Measurements from ENCODE around the gene DPYSL5.

The DPYSL5 gene

GRCh38 chr2:26889796-26890195, 41.9 kb downstream of the DPYSL5 start:
- no CpG with 5 or more reads among the region's 4 CpGs for WGBS (ENCODE audit: insufficient coverage, insufficient read length)
- no peak overlapping the region for H3K27ac ChIP-seq (ENCODE audit: low read length)
- no peaks in the 10 kb centered on the region for H3K4me1 ChIP-seq (ENCODE audit: control insufficient read depth, insufficient read depth, low read length)
- H3K9me3 ChIP-seq (ENCODE audit: control insufficient read depth, insufficient read depth, low read length) = no peaks in the 10 kb centered on the region
- H3K36me3 ChIP-seq (ENCODE audit: control insufficient read depth, insufficient read depth, low read length) = no peaks in the 10 kb centered on the region
- DNase-seq (ENCODE audit: low read depth, low spot score) = no peak
- H3K4me3 ChIP-seq (ENCODE audit: low read length) = no peak overlapping the region
- H3K27me3 ChIP-seq (ENCODE audit: control insufficient read depth, insufficient read depth, low read length) = no peaks in the 10 kb centered on the region

- H3K27ac ChIP-seq (ENCODE audit: low read length) = no peak overlapping the region
Measured at GRCh38 chr2:26890341-26891000, 42.5 kb downstream of the DPYSL5 start.

GRCh38 chr2:26892133-26892532, 44.2 kb downstream of the DPYSL5 start:
- WGBS (ENCODE audit: insufficient coverage, insufficient read length) = no CpG with 5 or more reads among the region's 3 CpGs
- no peaks in the 10 kb centered on the region for H3K4me1 ChIP-seq (ENCODE audit: control insufficient read depth, insufficient read depth, low read length)
- no peak for DNase-seq (ENCODE audit: low read depth, low spot score)
- H3K4me3 ChIP-seq (ENCODE audit: low read length) = no peak overlapping the region
- H3K27me3 ChIP-seq (ENCODE audit: control insufficient read depth, insufficient read depth, low read length) = no peaks in the 10 kb centered on the region
- no peaks in the 10 kb centered on the region for H3K9me3 ChIP-seq (ENCODE audit: control insufficient read depth, insufficient read depth, low read length)
- no peak overlapping the region for H3K27ac ChIP-seq (ENCODE audit: low read length)
- no peaks in the 10 kb centered on the region for H3K36me3 ChIP-seq (ENCODE audit: control insufficient read depth, insufficient read depth, low read length)

More at GRCh38 chr2:26890341-26891000, 42.5 kb downstream of the DPYSL5 start:
- no peaks in the 10 kb centered on the region for H3K27me3 ChIP-seq (ENCODE audit: control insufficient read depth, insufficient read depth, low read length)
- WGBS (ENCODE audit: insufficient coverage, insufficient read length) = no CpG with 5 or more reads among the region's 11 CpGs
- H3K36me3 ChIP-seq (ENCODE audit: control insufficient read depth, insufficient read depth, low read length) = no peaks in the 10 kb centered on the region
- H3K4me3 ChIP-seq (ENCODE audit: low read length) = no peak overlapping the region
- no peak for DNase-seq (ENCODE audit: low read depth, low spot score)
- no peaks in the 10 kb centered on the region for H3K4me1 ChIP-seq (ENCODE audit: control insufficient read depth, insufficient read depth, low read length)
- no peaks in the 10 kb centered on the region for H3K9me3 ChIP-seq (ENCODE audit: control insufficient read depth, insufficient read depth, low read length)

GRCh38 chr2:26892922-26893524, 45.1 kb downstream of the DPYSL5 start:
- WGBS (ENCODE audit: insufficient coverage, insufficient read length) = no CpG with 5 or more reads among the region's 3 CpGs
- H3K27ac ChIP-seq (ENCODE audit: low read length) = no peak overlapping the region

GRCh38 chr2:26894136-26894535, 46.2 kb downstream of the DPYSL5 start:
- Histone ChIP-seq H3K27ac (ENCODE audit: low read length) (no peak overlapping the region), H3K9me3 (ENCODE audit: control insufficient read depth, insufficient read depth, low read length) (no peaks in the 10 kb centered on the region), H3K27me3 (ENCODE audit: control insufficient read depth, insufficient read depth, low read length) (no peaks in the 10 kb centered on the region), H3K4me3 (ENCODE audit: low read length) (no peak overlapping the region), H3K4me1 (ENCODE audit: control insufficient read depth, insufficient read depth, low read length) (no peaks in the 10 kb centered on the region), H3K36me3 (ENCODE audit: control insufficient read depth, insufficient read depth, low read length) (no peaks in the 10 kb centered on the region)
- no CpG with 5 or more reads among the region's 2 CpGs for WGBS (ENCODE audit: insufficient coverage, insufficient read length)
- no peak for DNase-seq (ENCODE audit: low read depth, low spot score)

More at GRCh38 chr2:26892922-26893524, 45.1 kb downstream of the DPYSL5 start:
- no peak overlapping the region for H3K4me3 ChIP-seq (ENCODE audit: low read length)
- H3K4me1 ChIP-seq (ENCODE audit: control insufficient read depth, insufficient read depth, low read length) = no peaks in the 10 kb centered on the region
- H3K27me3 ChIP-seq (ENCODE audit: control insufficient read depth, insufficient read depth, low read length) = no peaks in the 10 kb centered on the region
- DNase-seq (ENCODE audit: low read depth, low spot score) = no peak
- H3K36me3 ChIP-seq (ENCODE audit: control insufficient read depth, insufficient read depth, low read length) = no peaks in the 10 kb centered on the region
- H3K9me3 ChIP-seq (ENCODE audit: control insufficient read depth, insufficient read depth, low read length) = no peaks in the 10 kb centered on the region

- H3K27ac ChIP-seq (ENCODE audit: low read length) = no peak overlapping the region
- no peak for DNase-seq (ENCODE audit: low read depth, low spot score)
- H3K9me3 ChIP-seq (ENCODE audit: control insufficient read depth, insufficient read depth, low read length) = no peaks in the 10 kb centered on the region
- WGBS (ENCODE audit: insufficient coverage, insufficient read length) = no CpG with 5 or more reads among the region's 3 CpGs
- H3K36me3 ChIP-seq (ENCODE audit: control insufficient read depth, insufficient read depth, low read length) = no peaks in the 10 kb centered on the region
- H3K27me3 ChIP-seq (ENCODE audit: control insufficient read depth, insufficient read depth, low read length) = no peaks in the 10 kb centered on the region
- peaks cover 8% of the 10 kb centered on the region for H3K4me1 ChIP-seq (ENCODE audit: control insufficient read depth, insufficient read depth, low read length)
- H3K4me3 ChIP-seq (ENCODE audit: low read length) = no peak overlapping the region
Measured at GRCh38 chr2:26897807-26898479, 50.0 kb downstream of the DPYSL5 start.

- Histone ChIP-seq H3K4me3 (ENCODE audit: low read length) (no peak overlapping the region), H3K36me3 (ENCODE audit: control insufficient read depth, insufficient read depth, low read length) (no peaks in the 10 kb centered on the region), H3K27ac (ENCODE audit: low read length) (no peak overlapping the region), H3K27me3 (ENCODE audit: control insufficient read depth, insufficient read depth, low read length) (no peaks in the 10 kb centered on the region), H3K9me3 (ENCODE audit: control insufficient read depth, insufficient read depth, low read length) (no peaks in the 10 kb centered on the region), H3K4me1 (ENCODE audit: control insufficient read depth, insufficient read depth, low read length) (peaks cover 8% of the 10 kb centered on the region)
- DNase-seq (ENCODE audit: low read depth, low spot score) = no peak
- no CpG with 5 or more reads among the region's 15 CpGs for WGBS (ENCODE audit: insufficient coverage, insufficient read length)
Measured at GRCh38 chr2:26898480-26899078, 50.6 kb downstream of the DPYSL5 start.

- H3K27ac ChIP-seq (ENCODE audit: low read length) = no peak overlapping the region
- DNase-seq (ENCODE audit: low read depth, low spot score) = no peak
- no peak overlapping the region for H3K4me3 ChIP-seq (ENCODE audit: low read length)
- H3K4me1 ChIP-seq (ENCODE audit: control insufficient read depth, insufficient read depth, low read length) = peaks cover 8% of the 10 kb centered on the region
- no peaks in the 10 kb centered on the region for H3K9me3 ChIP-seq (ENCODE audit: control insufficient read depth, insufficient read depth, low read length)
- H3K27me3 ChIP-seq (ENCODE audit: control insufficient read depth, insufficient read depth, low read length) = no peaks in the 10 kb centered on the region
- WGBS (ENCODE audit: insufficient coverage, insufficient read length) = no CpG with 5 or more reads among the region's 6 CpGs
- no peaks in the 10 kb centered on the region for H3K36me3 ChIP-seq (ENCODE audit: control insufficient read depth, insufficient read depth, low read length)
Measured at GRCh38 chr2:26899500-26900164, 51.7 kb downstream of the DPYSL5 start.

- no peak overlapping the region for H3K4me3 ChIP-seq (ENCODE audit: low read length)
- no peaks in the 10 kb centered on the region for H3K36me3 ChIP-seq (ENCODE audit: control insufficient read depth, insufficient read depth, low read length)
- H3K27me3 ChIP-seq (ENCODE audit: control insufficient read depth, insufficient read depth, low read length) = no peaks in the 10 kb centered on the region
- WGBS (ENCODE audit: insufficient coverage, insufficient read length) = no CpG with 5 or more reads among the region's 8 CpGs
- peaks cover 9% of the 10 kb centered on the region for H3K4me1 ChIP-seq (ENCODE audit: control insufficient read depth, insufficient read depth, low read length)
- no peak for DNase-seq (ENCODE audit: low read depth, low spot score)
- H3K27ac ChIP-seq (ENCODE audit: low read length) = no peak overlapping the region
- H3K9me3 ChIP-seq (ENCODE audit: control insufficient read depth, insufficient read depth, low read length) = no peaks in the 10 kb centered on the region
Measured at GRCh38 chr2:26900831-26901321, 52.9 kb downstream of the DPYSL5 start.
